SK-N-SH treated with all-trans-retinoic acid at 6 μM for 48 hours (cell line): Measurements from ENCODE around the gene PLCH2.

ENCODE experiments used
- ATAC-seq: fragments of 200-7000 bp; cut with Tn5 transposase; 3 replicates; pipeline ENCODE4 v1.9.1; 2020; ENCODE audit warnings: mild to moderate bottlenecking, moderate library complexity
- ARNTL ChIP-seq: fragments of 450-650 bp; formaldehyde crosslinking; IDR thresholded peaks from 2 replicates; pipeline ENCODE4 v1.5.0; 2020; ENCODE audit warnings: low read depth, mild to moderate bottlenecking, moderate library complexity, borderline replicate concordance
- BACH2 ChIP-seq: fragments of 250-450 bp; sonication (Bioruptor Pico); IDR thresholded peaks from 2 replicates; pipeline ENCODE4 v1.9.0; 2021; ENCODE audit warnings: mild to moderate bottlenecking, borderline replicate concordance
- CREB5 ChIP-seq: fragments of 250-450 bp; sonication (Bioruptor Pico); IDR thresholded peaks from 2 replicates; pipeline ENCODE4 v1.5.1; 2020; ENCODE audit warnings: low read depth, mild to moderate bottlenecking, moderate library complexity
- CSDC2 ChIP-seq: fragments of 250-450 bp; sonication (Bioruptor Pico); IDR thresholded peaks from 2 replicates; pipeline ENCODE4 v1.5.0; 2020; ENCODE audit warnings: mild to moderate bottlenecking, moderate library complexity
- GLIS3 ChIP-seq: fragments of 250-450 bp; sonication (Bioruptor Pico); IDR thresholded peaks from 2 replicates; pipeline ENCODE4 v1.5.0; 2020; ENCODE audit warnings: mild to moderate bottlenecking, moderate library complexity
- ISL1 ChIP-seq: fragments of 250-450 bp; sonication (Bioruptor Pico); IDR thresholded peaks from 2 replicates; pipeline ENCODE4 v2.1.2; 2022; ENCODE audit warnings: mild to moderate bottlenecking, moderate library complexity
- OSR1 ChIP-seq: fragments of 250-450 bp; sonication (Bioruptor Pico); IDR thresholded peaks from 2 replicates; pipeline ENCODE4 v1.8.0; 2022; ENCODE audit warnings: moderate library complexity, mild to moderate bottlenecking, inconsistent platforms
- PATZ1 ChIP-seq: fragments of 250-450 bp; sonication (Bioruptor Pico); IDR thresholded peaks from 2 replicates; pipeline ENCODE4 v1.8.0; 2020; ENCODE audit warnings: mild to moderate bottlenecking, moderate library complexity, borderline replicate concordance
- POU6F1 ChIP-seq: fragments of 250-450 bp; sonication (Bioruptor Pico); IDR thresholded peaks from 2 replicates; pipeline ENCODE4 v1.8.0; 2021; ENCODE audit warnings: low read depth, mild to moderate bottlenecking, moderate library complexity, borderline replicate concordance
- PPARA ChIP-seq: fragments of 250-450 bp; sonication (Bioruptor Pico); IDR thresholded peaks from 2 replicates; pipeline ENCODE4 v1.5.0; 2020; ENCODE audit warnings: mild to moderate bottlenecking, borderline replicate concordance
- RARB ChIP-seq: fragments of 250-450 bp; sonication (Bioruptor Pico); IDR thresholded peaks from 2 replicates; pipeline ENCODE4 v1.8.0; 2021; ENCODE audit warnings: mild to moderate bottlenecking, moderate library complexity
- SNAI2 ChIP-seq: fragments of 250-450 bp; sonication (Bioruptor Pico); IDR thresholded peaks from 2 replicates; pipeline ENCODE4 v1.5.0; 2020; ENCODE audit warnings: mild to moderate bottlenecking, moderate library complexity
- TCF4 ChIP-seq: fragments of 250-450 bp; sonication (Bioruptor Pico); IDR thresholded peaks from 2 replicates; pipeline ENCODE4 v1.8.0; 2021; ENCODE audit warnings: mild to moderate bottlenecking, moderate library complexity, borderline replicate concordance
- TOX ChIP-seq: fragments of 250-450 bp; sonication (Bioruptor Pico); IDR thresholded peaks from 2 replicates; pipeline ENCODE4 v1.8.0; 2021; ENCODE audit warnings: mild to moderate bottlenecking, moderate library complexity, borderline replicate concordance
- ZC3H10 ChIP-seq: fragments of 250-450 bp; sonication (Bioruptor Pico); IDR thresholded peaks from 2 replicates; pipeline ENCODE4 v1.5.1; 2021; ENCODE audit warnings: mild to moderate bottlenecking, moderate library complexity
- ZFP3 ChIP-seq: fragments of 250-450 bp; sonication (Bioruptor Pico); IDR thresholded peaks from 2 replicates; pipeline ENCODE4 v1.5.0; 2020; ENCODE audit warnings: mild to moderate bottlenecking, moderate library complexity
- ZFP30 ChIP-seq: fragments of 450-650 bp; formaldehyde crosslinking; IDR thresholded peaks from 2 replicates; pipeline ENCODE4 v1.5.0; 2022; ENCODE audit warnings: mild to moderate bottlenecking, moderate library complexity
- ZNF565 ChIP-seq: fragments of 450-650 bp; formaldehyde crosslinking; conservative IDR thresholded peaks from 2 replicates; pipeline ENCODE4 v1.5.0; 2020; ENCODE audit warnings: low read depth, mild to moderate bottlenecking, moderate library complexity
- ZNF70 ChIP-seq: fragments of 450-650 bp; formaldehyde crosslinking; IDR thresholded peaks from 2 replicates; pipeline ENCODE4 v1.5.0; 2020; ENCODE audit warnings: mild to moderate bottlenecking, moderate library complexity
- ZNF8 ChIP-seq: fragments of 450-650 bp; formaldehyde crosslinking; IDR thresholded peaks from 2 replicates; pipeline ENCODE4 v1.5.0; 2020; ENCODE audit warnings: mild to moderate bottlenecking, moderate library complexity

PLCH2 gene

GRCh38 chr1:2465371-2466269, 10.5 kb upstream of the PLCH2 start:
- no peak for TF ChIP-seq TOX (CRISPR knock-in tag)
- TF ChIP-seq CREB5: no peak
- TF ChIP-seq TCF4 (CRISPR knock-in tag): no peak
- no peak for TF ChIP-seq PPARA
- no peak for TF ChIP-seq ZNF8
- TF ChIP-seq, all 23 proteins: peak for 0
- no peak for ATAC-seq

- ATAC-seq: no peak
- TF ChIP-seq PPARA (no peak), ZC3H10 (CRISPR knock-in tag) (no peak), TOX (CRISPR knock-in tag) (no peak), ISL1 (CRISPR knock-in tag) (no peak), ZFP3 (CRISPR knock-in tag) (no peak), GLIS3 (CRISPR knock-in tag) (no peak), RARB (CRISPR knock-in tag) (no peak), SNAI2 (CRISPR knock-in tag) (no peak), ZNF70 (CRISPR knock-in tag) (no peak), CREB5 (no peak), POU6F1 (no peak), CSDC2 (no peak)
Measured at GRCh38 chr1:2466270-2466665, 9.8 kb upstream of the PLCH2 start.

- 0 out of 3 replicates have a peak, but pooled peaks have one; percentile 8 for ATAC-seq
- TF ChIP-seq TCF4 (CRISPR knock-in tag) (no peak), ZFP30 (no peak), TOX (CRISPR knock-in tag) (no peak), ARNTL (CRISPR knock-in tag) (no peak), PATZ1 (CRISPR knock-in tag) (no peak), SNAI2 (CRISPR knock-in tag) (no peak), ISL1 (CRISPR knock-in tag) (no peak), RARB (CRISPR knock-in tag) (no peak), ZFP3 (CRISPR knock-in tag) (no peak), OSR1 (no peak)
Measured at GRCh38 chr1:2466958-2467554, 9.0 kb upstream of the PLCH2 start.

- peak; percentile 31; the same call in 2 of the 3 replicates for ATAC-seq
- TF ChIP-seq ZNF565 (CRISPR knock-in tag) (no peak), ZFP30 (no peak), TCF4 (CRISPR knock-in tag) (no peak), RARB (CRISPR knock-in tag) (no peak), GLIS3 (CRISPR knock-in tag) (no peak), PATZ1 (CRISPR knock-in tag) (no peak), OSR1 (no peak), ZFP3 (CRISPR knock-in tag) (no peak), ZNF70 (CRISPR knock-in tag) (no peak), ARNTL (CRISPR knock-in tag) (no peak), ZNF8 (no peak), BACH2 (CRISPR knock-in tag) (no peak), TOX (CRISPR knock-in tag) (no peak), POU6F1 (no peak)
Measured at GRCh38 chr1:2468041-2468472, 8.0 kb upstream of the PLCH2 start.
